DND-41 (cell line): ENCODE data around the gene KCNT2.
"Not testable (repeated sequence)": the region's sequence is repeated elsewhere in the genome, so short reads cannot be mapped to it uniquely, and the experiment has no call there.

Source experiments
- ATAC-seq: fragments of 200-7000 bp; cut with Tn5 transposase; 3 replicates; pipeline ENCODE4 v1.9.1; 2021; ENCODE audit warnings: low read depth; ENCODE audit not compliant: insufficient read depth
- DNase-seq: peaks from one replicate; pipeline ENCODE4 v3.0.0-alpha.2; 2020
- H2AFZ ChIP-seq: 2 replicates; pipeline ENCODE4 v1.6.0; 2012; ENCODE audit warnings: low read depth, low read length
- H3K27ac ChIP-seq: 2 replicates; pipeline ENCODE4 v1.5.1; 2012; ENCODE audit warnings: low read length, inconsistent platforms
- H3K27me3 ChIP-seq: fragments of 200-600 bp; sonication (generic); 2 replicates; pipeline ENCODE4 v1.6.0; 2012; ENCODE audit warnings: low read length, mild to moderate bottlenecking, inconsistent platforms; ENCODE audit not compliant: insufficient read depth, poor library complexity
- H3K36me3 ChIP-seq: 2 replicates; pipeline ENCODE4 v1.5.1; 2012; ENCODE audit warnings: low read length, inconsistent platforms; ENCODE audit not compliant: insufficient read depth
- H3K4me1 ChIP-seq: 2 replicates; pipeline ENCODE4 v1.5.1; 2012; ENCODE audit warnings: mild to moderate bottlenecking, low read length; ENCODE audit not compliant: insufficient read depth
- H3K4me2 ChIP-seq: 2 replicates; pipeline ENCODE4 v1.6.0; 2012; ENCODE audit warnings: mild to moderate bottlenecking, moderate library complexity, low read length, inconsistent platforms; ENCODE audit not compliant: insufficient read depth
- H3K4me3 ChIP-seq, 2 experiments: fragments of 200-600 bp in 1 of 2; shearing (Covaris generic) in 1 of 2; 2 replicates each; pipeline ENCODE4 v1.5.1; 2012 to 2016; ENCODE audit warnings: inconsistent platforms in 2 of 2, low read length in 2 of 2, mild to moderate bottlenecking in 2 of 2, low read depth in 1 of 2, moderate library complexity in 1 of 2
- H3K79me2 ChIP-seq: 2 replicates; pipeline ENCODE4 v1.6.0; 2012; ENCODE audit warnings: low read length, inconsistent platforms; ENCODE audit not compliant: insufficient read depth
- H3K9ac ChIP-seq: 2 replicates; pipeline ENCODE4 v1.6.0; 2012; ENCODE audit warnings: low read depth, mild to moderate bottlenecking, inconsistent platforms, low read length, moderate library complexity
- H3K9me3 ChIP-seq: 2 replicates; pipeline ENCODE4 v1.5.1; 2012; ENCODE audit warnings: low read length, moderate library complexity, mild to moderate bottlenecking, inconsistent platforms; ENCODE audit not compliant: insufficient read depth, severe bottlenecking
- H4K20me1 ChIP-seq: 2 replicates; pipeline ENCODE4 v1.6.0; 2012; ENCODE audit warnings: low read length; ENCODE audit not compliant: insufficient read depth
- CTCF ChIP-seq: IDR thresholded peaks from 2 replicates; pipeline ENCODE4 v1.5.1; 2012; ENCODE audit warnings: borderline replicate concordance, low read length, moderate library complexity, mild to moderate bottlenecking; ENCODE audit not compliant: poor library complexity, severe bottlenecking; ENCODE audit errors: extremely low read depth
- EZH2 ChIP-seq: IDR thresholded peaks from 3 replicates; pipeline ENCODE4 v1.6.1; 2012; ENCODE audit warnings: borderline replicate concordance, low read depth, mild to moderate bottlenecking, moderate library complexity, low read length, inconsistent platforms; ENCODE audit not compliant: severe bottlenecking

The KCNT2 gene

GRCh38 chr1:196510451-196510850, 97.8 kb downstream of the KCNT2 start:
- no peak overlapping the region for H3K27ac ChIP-seq
- no peaks in the 10 kb centered on the region for H3K36me3 ChIP-seq
- TF ChIP-seq EZH2 (no peak), CTCF (no peak)
- H3K4me3 ChIP-seq, result no peak overlapping the region
- no peaks in the 10 kb centered on the region for H3K27me3 ChIP-seq
- no peaks in the 10 kb centered on the region for H3K79me2 ChIP-seq
- H3K4me2 ChIP-seq, result no peak overlapping the region
- H3K9me3 ChIP-seq, result no peaks in the 10 kb centered on the region
- DNase-seq, result no peak
- no peaks in the 10 kb centered on the region for H3K4me1 ChIP-seq
- ATAC-seq, result no peak
- H4K20me1 ChIP-seq, result no peaks in the 10 kb centered on the region
- H3K9ac ChIP-seq, result no peak overlapping the region
- H2AFZ ChIP-seq, result no peak overlapping the region

DNA sequence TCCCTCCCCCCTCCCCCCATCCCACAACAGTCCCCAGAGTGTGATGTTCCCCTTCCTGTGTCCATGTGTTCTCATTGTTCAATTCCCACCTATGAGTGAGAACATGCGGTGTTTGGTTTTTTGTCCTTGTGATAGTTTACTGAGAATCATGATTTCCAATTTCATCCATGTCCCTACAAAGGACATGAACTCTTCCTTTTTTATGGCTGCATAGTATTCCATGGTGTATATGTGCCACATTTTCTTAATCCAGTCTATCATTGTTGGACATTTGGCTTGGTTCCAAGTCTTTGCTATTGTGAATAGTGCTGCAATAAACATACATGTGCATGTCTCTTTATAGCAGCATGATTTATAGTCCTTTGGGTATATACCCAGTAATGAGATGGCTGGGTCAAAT, 104.0 kb downstream of the KCNT2 start:
- not testable (repeated sequence) for H3K4me2 ChIP-seq, H3K27me3 ChIP-seq, ATAC-seq, H3K4me1 ChIP-seq, H2AFZ ChIP-seq, H3K9me3 ChIP-seq, H3K27ac ChIP-seq, DNase-seq, H3K9ac ChIP-seq, H3K36me3 ChIP-seq, H4K20me1 ChIP-seq, H3K79me2 ChIP-seq, H3K4me3 ChIP-seq

- H3K27ac ChIP-seq, result no peak overlapping the region
- no peak for ATAC-seq
- H2AFZ ChIP-seq, result no peak overlapping the region
- H3K27me3 ChIP-seq, result no peaks in the 10 kb centered on the region
- H3K4me3 ChIP-seq, result no peak overlapping the region
- H3K36me3 ChIP-seq, result no peaks in the 10 kb centered on the region
- no peaks in the 10 kb centered on the region for H4K20me1 ChIP-seq
- H3K79me2 ChIP-seq, result no peaks in the 10 kb centered on the region
- H3K4me2 ChIP-seq, result no peak overlapping the region
- no peaks in the 10 kb centered on the region for H3K9me3 ChIP-seq
- DNase-seq, result no peak
- H3K9ac ChIP-seq, result no peak overlapping the region
- no peak for TF ChIP-seq CTCF
- TF ChIP-seq EZH2, result no peak
- H3K4me1 ChIP-seq, result no peaks in the 10 kb centered on the region
Measured at GRCh38 chr1:196502437-196502836, 105.8 kb downstream of the KCNT2 start.

DNA sequence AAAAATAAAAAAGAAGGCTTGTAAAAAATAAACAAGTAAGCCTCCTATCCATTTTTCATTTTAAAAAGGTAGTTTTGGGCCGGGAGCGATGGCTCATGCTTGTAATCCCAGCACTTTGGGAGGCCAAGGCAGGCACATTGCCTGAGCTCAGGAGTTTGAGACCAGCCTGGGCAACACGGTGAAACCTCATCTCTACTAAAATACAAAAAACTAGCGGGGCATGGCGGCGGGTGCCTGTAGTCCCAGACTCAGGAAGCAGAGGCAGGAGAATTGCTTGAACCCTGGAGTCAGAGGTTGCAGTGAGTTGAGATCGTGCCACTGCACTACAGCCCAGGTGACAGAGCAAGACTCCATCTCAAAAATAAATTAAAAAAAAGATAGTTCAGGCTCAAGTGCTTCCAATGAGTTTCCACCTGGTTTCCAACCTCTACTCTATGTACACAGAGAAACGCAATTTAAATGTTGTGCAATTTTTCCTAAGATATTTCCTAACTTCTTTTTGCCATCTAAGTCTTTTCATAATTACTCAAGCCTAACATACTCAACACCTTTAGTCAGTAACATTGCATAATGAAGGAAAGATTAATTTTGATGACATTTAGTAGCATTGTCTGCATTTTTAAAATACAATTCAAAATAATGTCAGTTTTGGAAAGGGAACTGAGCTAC, 106.3 kb downstream of the KCNT2 start:
- TF ChIP-seq CTCF (no peak), EZH2 (no peak)
- Histone ChIP-seq H3K4me2 (no peak overlapping the region), H2AFZ (no peak overlapping the region)

More for the DNA sequence above, 106.3 kb downstream of the KCNT2 start:
- no peaks in the 10 kb centered on the region for H3K27me3 ChIP-seq
- H3K9ac ChIP-seq, result no peak overlapping the region
- no peak overlapping the region for H3K27ac ChIP-seq
- H3K4me1 ChIP-seq, result no peaks in the 10 kb centered on the region
- no peaks in the 10 kb centered on the region for H3K36me3 ChIP-seq
- DNase-seq (no peak), ATAC-seq (no peak)
- H3K79me2 ChIP-seq, result no peaks in the 10 kb centered on the region
- H3K9me3 ChIP-seq, result no peaks in the 10 kb centered on the region
- no peaks in the 10 kb centered on the region for H4K20me1 ChIP-seq
- H3K4me3 ChIP-seq, result no peak overlapping the region
